Endothelial cell of umbilical vein (primary cell): ENCODE results near the gene SIKE1.

Source experiments
- CTCF ChIP-seq, 2 donors: IDR thresholded peaks; 1 replicate in 1 of 2; 2 replicates in 1 of 2; pipeline ENCODE4 v1.5.1; 2011; ENCODE audit warnings: low read length in 2 of 2, mild to moderate bottlenecking in 2 of 2, moderate library complexity in 2 of 2, control low read depth in 1 of 2, inconsistent platforms in 1 of 2, low read depth in 1 of 2; ENCODE audit not compliant: insufficient read depth in 1 of 2; ENCODE audit errors: extremely low read depth in 1 of 2
- EZH2 ChIP-seq: IDR thresholded peaks from 2 replicates; pipeline ENCODE4 v1.6.1; 2012; ENCODE audit warnings: borderline replicate concordance, low read depth, mild to moderate bottlenecking, moderate library complexity, low read length, inconsistent platforms; ENCODE audit not compliant: severe bottlenecking
- JUN ChIP-seq: IDR thresholded peaks from 2 replicates; pipeline ENCODE4 v1.6.1; 2011; ENCODE audit warnings: borderline replicate concordance, low read depth; ENCODE audit not compliant: insufficient read length, insufficient read depth
- POLR2A ChIP-seq: IDR thresholded peaks from 2 replicates; pipeline ENCODE4 v1.6.1; 2012; ENCODE audit warnings: low read depth, mild to moderate bottlenecking, control low read depth, low read length
- POLR2AphosphoS5 ChIP-seq: IDR thresholded peaks from 2 replicates; pipeline ENCODE4 v1.6.1; 2012; ENCODE audit warnings: low read depth, mild to moderate bottlenecking, control low read depth, low read length, moderate library complexity; ENCODE audit not compliant: insufficient read depth

DNA sequence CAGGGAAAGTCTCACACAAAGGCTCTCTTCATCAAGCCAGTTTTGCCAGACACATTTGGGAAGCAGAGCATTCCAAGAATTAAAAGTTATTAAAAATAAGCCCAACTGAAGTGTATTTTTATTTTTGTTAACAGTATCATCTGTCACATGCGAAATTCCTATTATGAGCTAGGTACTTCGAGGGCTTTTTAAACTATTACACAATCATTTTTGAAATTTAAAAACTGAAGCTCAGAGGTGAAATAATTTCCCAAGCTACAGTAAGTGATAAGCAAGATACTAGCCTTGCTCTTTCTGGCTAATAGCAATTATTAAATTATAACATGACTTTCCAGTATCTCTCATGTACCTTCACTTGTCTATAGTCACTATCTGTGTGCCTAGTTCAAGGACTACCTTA is 51.9 kb downstream of the SIKE1 start:
- TF ChIP-seq CTCF (IDR thresholded peaks at IDR 0.05; ENCODE audit: extremely low read depth in 1 of 2, insufficient read depth in 1 of 2, low read depth in 1 of 2, low read length in 2 of 2) (no peak), POLR2A (no peak), EZH2 (no peak), POLR2AphosphoS5 (no peak), JUN (no peak)
